ENCODE data around the gene MAP2K3.
"Not testable (repeated sequence)": the region's sequence is repeated elsewhere in the genome, so short reads cannot be mapped to it uniquely, and the experiment has no call there.

Gene MAP2K3

DNA sequence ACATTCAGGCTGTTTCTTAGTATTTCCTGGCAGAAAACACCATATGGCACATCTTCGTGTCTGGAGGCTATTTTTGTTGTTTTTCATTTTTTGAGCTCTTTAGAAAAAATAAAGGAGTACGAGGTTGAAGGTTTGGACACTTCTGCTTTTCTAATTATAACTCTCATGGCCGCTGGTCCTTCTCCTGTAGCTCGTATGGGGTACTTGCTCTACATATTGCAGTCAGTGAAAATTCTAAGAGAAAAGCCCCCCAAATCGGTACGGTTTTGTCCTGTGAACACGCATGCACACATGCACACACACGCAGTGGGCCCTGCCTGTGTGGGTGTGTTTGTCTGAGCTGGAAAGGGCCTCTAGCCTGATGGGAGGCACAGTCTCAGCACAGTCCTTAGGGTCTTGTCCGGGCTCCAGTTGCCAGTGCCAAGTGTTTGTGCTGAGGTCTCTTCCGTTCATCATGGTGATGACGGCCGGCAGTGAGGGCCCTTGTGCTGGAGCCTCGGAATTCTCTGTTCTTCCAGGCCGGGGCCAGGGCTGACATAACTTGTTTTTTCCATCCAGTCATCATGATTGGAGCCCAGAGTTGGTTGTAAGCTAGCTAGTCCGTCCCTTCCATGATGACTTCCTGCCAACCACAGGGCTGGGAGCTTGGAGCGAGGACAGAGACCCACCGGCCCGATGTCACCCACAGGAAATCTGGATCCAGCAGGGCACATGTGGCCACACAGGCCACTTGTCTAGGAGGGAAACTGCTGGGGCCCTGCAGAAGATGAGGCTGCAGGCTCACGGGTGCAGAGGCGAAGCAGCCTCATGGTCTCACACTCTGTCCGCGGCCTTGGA lies 26.5 kb downstream of the MAP2K3 start:
- not testable (repeated sequence) for DNase-seq

DNA sequence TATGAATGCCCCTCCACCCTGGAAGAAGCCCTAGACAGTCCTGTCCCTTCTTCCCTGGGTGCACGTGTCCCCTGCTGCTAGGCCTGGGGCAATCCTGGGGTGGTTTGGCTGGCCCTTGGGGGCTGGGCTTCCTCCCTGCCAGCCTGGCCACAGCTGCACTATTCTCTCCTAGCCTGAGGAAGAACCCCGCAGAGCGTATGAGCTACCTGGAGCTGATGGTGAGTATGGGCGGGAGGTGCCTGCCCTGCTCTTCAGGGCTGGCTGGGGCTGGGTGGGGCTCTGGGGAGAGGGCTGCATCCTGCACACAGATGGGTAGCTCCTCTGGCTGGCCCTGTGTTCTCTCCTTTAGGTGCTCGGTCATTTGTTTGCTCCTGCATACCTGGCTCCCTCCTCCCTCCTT lies 28.8 kb downstream of the MAP2K3 start:
- DNase-seq = no peak

DNA sequence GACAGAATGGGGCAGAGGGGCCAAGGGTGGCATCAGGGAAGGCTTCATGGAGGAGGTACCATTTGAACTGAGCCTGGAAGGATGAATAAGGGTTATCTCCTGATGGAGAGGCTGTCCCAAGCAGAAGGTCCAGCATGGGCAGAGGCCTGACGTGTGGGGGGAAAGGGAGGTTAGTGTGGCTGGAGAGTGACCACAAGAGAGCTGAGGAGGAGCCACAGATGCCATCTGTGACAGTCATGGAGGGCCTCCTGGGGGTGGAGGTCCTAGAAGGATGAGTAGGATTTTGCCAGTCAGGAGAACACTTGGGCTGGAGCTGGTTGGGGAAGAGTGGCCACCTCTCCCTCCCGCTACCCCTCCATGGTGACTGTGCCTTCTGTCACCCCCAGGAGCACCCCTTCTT lies 29.2 kb downstream of the MAP2K3 start:
- not testable (repeated sequence) for DNase-seq

DNA sequence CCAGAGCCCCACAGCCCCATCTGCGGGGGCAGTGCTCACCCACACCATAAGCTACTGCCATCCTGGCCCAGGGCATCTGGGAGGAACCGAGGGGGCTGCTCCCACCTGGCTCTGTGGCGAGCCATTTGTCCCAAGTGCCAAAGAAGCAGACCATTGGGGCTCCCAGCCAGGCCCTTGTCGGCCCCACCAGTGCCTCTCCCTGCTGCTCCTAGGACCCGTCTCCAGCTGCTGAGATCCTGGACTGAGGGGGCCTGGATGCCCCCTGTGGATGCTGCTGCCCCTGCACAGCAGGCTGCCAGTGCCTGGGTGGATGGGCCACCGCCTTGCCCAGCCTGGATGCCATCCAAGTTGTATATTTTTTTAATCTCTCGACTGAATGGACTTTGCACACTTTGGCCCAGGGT lies 29.8 kb downstream of the MAP2K3 start:
- not testable (repeated sequence) for DNase-seq

DNA sequence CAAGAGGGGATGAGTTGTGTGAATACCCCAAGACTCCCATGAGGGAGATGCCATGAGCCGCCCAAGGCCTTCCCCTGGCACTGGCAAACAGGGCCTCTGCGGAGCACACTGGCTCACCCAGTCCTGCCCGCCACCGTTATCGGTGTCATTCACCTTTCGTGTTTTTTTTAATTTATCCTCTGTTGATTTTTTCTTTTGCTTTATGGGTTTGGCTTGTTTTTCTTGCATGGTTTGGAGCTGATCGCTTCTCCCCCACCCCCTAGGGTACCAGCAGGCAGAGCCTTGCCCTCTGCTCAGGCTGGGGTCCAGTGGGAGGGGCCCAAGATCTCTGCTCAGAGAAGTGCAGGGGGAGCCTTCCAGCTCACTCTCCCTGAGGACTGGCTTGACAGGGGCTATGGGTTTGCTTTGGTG lies 30.2 kb downstream of the MAP2K3 start:
- not testable (repeated sequence) for DNase-seq

DNA sequence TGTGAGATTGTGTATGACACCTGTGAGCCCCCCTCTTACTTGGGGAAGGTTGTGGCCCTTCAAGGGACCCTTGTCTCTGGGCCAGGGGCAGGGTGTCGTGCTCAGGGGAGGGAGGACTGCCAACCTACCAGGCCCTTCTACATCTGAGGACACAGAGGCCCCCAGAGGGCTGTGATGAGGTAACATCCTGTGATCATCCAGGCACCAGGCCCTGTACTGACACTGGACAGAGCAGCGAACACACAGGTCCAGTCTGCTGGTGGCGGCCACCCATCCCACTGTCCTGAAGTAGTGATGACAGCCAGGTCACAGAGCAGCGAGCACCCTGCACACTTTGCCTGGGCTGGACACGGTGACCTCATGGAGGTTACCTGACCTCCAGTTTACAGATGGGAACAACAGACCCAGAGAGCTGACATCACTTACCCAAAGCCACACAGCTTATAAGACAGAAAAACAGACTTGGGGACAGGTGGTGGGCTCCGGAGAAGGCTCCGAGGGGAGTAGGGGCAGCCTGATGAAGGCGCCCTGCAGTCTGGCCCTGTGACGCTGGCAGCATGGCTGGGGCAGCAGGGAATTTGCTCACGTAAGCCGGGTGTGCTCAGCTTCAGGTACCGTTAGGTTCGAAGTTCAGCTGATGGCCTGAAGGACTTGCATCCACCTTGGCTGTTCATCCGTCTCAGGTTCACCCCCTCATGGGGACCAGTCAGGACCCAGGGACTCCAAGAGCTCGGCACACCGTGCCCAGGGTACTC lies 30.9 kb downstream of the MAP2K3 start:
- not testable (repeated sequence) for DNase-seq

DNA sequence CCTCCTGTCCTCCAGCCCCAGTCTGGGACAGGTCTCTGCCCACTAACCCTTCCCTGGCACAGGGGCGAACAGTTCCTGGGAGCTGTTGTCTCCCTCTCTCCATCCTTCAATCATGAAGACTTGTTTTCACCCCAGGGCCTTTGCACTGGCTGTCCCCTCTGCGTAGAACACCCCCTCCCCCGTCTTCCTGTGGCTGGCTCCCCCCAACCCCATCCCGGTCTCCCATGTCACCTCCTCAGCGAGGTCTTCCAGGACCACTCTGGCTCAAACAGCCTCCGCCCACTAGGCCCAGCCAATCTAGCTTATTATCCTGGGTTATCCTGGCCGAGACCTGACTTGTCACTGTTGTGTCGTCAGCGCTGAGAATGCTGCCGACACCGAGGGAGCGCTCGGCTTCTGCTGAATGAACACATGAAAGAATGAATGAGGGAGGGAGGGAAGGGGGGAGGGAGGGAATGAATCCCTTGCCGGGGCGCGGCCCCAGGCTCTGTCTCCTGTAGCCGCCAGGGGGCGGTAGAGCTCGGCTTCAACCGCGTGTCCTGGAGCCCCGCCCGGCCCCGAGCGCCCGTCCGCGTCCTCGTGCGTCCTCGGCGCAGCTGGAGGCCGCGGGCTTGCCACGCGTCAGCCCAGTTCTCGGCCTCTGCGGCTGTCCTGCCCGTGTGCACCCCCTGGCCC lies 31.8 kb downstream of the MAP2K3 start:
- not testable (repeated sequence) for DNase-seq

DNA sequence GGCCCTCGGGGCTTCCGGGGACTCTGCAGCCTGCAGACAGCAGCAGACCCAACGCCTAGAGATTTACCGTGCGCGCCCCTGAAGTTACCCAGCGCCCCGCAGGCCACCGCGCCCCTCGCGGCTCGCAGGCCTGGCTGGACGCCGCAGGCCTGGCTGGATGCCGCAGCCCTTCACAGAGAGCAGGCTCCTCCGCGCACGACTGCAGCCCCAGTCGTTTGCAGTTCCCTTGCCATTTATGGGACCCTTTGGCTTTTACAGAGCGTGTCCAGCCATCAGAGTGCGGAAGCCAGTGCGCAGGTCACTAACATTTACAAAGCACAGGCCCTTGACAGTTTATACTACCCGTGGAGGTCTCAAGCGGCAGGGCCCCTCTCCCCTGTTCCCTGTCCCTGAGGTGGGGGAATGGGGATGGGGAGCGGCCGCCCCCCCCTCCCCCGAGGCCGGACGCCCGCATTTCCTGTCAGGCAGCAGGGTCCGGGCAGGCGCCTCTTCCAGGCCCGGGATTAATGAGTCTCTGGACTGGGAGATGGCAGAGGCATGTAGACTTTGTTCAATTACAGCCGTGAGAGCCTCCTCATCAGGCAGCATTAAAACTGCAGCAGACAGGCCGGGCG lies 32.5 kb downstream of the MAP2K3 start:
- not testable (repeated sequence) for DNase-seq

DNA sequence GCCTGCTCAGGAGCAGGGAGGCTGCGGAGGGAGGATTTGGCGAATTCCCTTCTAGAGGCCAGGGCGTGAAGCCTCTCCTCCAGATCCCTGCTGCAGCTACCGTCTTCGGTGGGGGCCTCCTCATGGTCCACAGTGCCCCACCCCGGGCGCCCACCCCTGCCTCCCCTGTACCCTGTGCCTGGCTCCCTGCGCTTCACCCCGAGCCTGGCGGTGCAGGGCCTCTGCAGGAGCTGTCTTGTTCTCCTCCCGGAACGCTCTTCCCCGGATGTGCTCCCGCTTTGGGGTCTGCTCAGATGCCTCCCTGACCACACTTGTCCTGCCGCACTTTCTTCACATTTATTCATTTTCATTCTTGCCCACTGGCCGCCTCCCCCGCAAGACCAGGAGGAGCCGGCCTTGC lies 33.3 kb downstream of the MAP2K3 start:
- not testable (repeated sequence) for DNase-seq

DNA sequence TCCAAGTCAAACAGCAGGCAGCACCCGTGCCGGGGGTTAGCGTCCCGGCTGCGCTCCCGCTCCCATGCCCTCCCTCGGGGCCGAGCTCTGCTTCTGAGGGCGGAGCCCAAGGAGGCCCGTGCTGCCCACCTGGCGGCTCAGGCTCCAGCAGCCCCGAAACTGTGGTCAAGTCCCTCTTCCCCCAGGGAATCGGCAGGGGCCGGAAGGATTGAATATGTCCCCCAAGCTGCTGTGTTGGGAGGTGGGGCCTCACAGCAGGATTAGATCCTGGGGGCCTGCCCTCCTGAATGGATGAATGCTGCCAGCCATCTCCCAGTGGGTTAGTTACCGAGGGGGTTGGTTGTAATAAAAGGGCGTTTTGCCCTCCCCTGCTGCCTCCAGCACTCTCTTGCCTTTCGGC lies 33.9 kb downstream of the MAP2K3 start:
- no peak for DNase-seq

DNA sequence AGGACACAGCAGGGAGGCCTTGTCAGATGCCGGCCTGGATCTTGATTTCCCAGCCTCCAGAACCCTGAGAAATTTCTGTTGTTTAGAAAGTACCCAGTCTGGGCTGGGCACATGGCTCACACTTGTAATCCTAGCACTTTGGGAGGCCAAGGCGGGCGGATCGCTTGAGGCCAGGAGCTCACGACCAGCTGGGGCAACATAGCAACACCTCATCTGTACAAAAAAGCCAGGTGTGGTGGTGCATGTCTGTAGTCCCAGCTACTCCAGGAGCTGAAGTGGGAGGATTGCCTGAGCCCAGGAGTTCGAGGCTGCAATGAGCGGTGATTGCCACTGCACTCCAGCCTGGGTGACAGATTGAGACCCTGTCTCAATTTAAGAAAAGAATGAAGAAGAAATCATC lies 34.3 kb downstream of the MAP2K3 start:
- not testable (repeated sequence) for DNase-seq

DNA sequence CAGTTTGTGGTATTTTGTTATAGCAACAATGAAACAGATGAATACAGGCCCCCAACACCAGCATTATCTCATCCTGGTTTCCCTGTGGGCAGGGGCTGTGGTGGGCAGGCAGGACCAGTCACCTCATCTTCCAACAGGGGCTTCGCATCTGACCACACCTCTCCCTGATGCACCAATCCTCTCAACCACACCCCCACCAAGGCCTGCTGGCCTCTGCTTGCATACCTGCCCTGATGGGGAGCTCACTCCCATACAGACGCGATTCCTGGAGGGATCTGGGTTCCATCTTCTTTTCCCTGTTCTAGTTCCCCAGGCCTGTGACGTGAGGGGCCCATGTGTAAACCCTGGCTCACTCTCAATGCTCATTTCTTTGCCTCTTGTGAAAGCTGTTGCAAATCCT lies 34.7 kb downstream of the MAP2K3 start:
- not testable (repeated sequence) for DNase-seq

DNA sequence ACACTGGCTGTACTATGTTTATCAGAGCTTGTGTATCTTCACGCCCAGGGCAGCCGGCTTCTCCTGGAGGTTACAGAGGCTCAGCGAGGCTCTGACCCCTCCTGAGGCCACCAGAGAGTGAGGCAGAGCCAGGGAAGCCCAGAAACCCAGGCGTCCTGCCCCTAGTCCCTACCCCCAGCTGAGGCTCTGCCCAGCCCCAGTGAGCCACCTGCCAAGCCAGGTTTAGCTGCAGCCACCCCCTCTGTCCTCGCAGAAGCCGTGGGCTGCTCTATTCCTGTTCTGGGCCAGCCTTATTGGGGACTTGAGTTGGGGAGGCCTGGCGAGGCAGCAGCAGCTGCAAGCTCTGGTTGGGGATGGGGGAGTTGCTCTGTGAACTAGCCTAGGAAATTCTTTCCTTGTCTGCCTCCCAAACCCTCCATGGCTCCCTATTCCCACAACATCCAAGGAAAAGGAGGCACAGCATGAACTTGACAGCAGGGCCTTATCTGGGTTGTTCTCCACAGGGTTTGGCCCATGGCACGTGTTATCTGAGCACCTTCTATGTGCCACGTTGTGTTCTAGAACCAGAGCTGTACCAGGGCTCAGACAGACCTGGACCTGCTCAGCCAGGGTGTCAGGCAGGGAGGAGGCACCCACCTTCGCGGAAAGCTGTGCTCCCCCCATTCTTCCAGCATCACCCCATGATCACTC lies 35.3 kb downstream of the MAP2K3 start:
- not testable (repeated sequence) for DNase-seq

DNA sequence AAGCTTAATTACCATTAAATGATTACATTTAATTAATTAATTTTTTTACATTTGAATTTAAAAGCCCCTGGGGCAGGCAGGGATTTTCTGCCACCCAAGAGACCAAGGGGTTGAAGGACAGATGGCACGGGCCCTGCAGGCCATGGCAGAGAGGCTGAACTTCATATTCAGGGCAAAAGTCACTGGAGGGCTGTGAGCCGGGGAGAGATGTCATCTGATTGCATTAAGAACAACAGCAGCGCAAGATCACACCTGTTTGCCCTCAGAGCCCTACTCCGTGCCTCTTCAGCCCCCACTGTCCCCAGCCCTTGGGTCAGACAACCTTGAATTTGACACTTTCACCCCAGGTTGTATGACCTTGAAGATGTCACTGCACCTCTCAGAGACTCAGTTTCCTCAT lies 35.9 kb downstream of the MAP2K3 start:
- DNase-seq = not testable (repeated sequence)

DNA sequence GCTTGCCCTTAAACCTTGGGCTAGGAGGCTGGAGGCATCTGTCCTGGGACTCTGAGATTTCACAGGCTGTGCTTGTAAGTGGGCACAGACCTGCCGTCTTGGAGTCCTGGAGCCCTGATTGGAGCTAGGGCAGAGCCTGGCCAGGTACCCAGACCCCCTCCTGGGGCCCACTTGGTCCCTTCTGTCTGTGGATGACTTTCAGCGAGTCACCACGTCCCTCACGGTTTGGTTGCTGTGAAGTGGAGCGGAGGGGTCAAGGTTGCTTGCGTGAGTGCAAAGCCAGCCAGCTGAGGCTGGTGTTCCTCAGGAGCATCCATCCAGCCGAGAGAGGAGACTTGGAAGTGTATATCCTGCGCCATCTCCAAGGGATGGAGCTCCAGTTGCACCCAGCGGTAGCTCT lies 36.5 kb downstream of the MAP2K3 start:
- DNase-seq = not testable (repeated sequence)

DNA sequence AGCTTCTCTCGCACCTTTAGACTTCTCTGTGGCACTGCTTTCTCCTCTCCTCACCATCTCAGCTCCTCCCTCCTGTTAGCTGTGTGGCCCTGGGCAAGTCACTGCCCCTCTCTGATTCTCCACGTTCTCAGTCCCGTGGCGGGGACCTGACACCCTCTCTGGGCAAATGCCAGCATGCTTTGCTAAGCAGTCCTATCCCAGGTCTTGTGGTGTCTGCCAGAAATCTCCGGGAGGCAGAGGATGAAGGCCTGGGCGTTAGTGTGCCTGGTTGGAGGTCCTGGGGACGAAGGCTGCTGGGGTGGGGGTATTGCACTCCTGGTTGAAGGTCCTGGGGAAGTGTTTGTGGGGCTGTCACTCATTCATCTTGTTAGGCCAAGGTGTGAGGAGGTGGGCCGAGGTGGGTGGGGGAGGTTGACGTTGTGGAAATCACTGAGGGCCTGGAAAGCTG lies 37.3 kb downstream of the MAP2K3 start:
- not testable (repeated sequence) for DNase-seq

DNA sequence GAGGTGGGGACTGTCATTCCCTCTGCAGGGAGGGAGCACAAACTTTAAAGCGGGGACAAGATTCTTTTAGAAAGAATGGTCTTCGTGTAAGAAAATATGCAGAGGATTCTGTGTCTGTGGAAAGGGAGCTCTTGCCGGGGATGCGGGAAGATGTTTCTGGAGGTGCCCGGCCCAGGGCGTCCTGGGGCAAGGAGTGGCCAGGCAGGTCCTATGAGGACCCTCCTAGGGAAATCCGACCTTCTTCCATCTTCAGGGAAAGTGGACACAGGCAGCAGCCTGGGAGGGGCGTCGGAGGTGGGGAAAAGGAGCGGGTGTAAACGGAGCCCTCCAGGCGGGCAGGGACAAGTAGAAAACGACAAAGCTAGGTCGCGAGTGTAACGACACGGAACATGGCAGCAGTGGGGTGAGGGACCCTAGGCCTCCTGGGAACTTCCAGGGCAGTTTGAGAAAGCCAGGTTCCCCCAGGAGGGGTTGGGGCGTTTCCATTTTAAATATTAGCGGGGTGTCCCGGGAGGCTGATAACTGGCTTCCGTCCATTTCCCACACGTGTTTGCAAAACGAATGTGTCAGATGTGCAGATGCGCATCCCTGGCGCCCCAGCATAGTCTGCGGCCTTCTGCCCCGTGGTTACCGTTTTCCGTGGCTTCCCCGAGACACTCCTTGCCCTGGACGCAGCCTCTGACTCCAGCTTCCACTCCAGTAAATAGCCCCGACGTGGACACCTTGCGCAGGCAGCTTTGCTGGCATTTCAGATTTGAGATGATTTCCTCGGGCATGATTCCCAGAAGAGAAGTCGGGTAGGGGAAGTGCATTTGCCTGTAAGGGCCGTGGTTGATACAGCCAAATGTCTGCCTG lies 39.0 kb downstream of the MAP2K3 start:
- DNase-seq = not testable (repeated sequence)

DNA sequence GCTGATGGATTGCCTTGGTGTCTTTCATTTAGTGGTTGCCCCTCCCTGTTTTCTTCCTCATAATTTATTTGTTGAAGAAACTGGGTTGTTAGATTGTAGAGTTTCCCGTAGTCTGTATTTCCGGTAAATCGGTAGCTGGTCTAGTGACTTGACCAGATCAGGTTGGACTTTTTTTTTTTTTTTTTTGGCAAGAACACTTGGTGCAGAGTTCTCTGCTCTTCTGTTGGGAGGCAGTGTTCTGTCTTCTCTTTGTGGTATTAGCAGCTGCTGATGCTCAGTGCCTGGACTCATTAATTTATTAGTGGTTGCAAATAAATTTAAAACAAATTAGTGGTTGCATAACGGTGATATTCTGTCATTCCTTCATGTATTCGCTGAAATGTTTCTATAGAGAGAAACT lies 40.2 kb downstream of the MAP2K3 start:
- not testable (repeated sequence) for DNase-seq

DNA sequence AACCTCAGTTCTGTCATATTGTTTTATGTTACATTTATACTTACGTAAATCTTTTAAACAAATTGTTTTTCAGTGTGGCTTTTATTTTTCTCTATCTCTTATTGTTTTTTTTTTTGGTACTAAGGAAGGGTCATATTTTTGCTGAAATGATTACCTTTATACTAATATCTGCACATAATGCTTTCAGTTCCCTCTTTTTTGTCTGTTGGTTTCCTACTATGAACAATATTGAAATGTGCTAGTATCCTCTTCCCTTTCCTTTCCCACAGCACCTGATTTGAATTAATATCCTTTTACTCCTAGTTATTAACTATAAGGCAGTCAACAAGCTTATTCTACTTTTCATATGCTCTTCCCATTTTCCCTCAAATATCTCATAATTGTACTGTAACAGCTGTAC lies 43.4 kb downstream of the MAP2K3 start:
- not testable (repeated sequence) for DNase-seq

DNA sequence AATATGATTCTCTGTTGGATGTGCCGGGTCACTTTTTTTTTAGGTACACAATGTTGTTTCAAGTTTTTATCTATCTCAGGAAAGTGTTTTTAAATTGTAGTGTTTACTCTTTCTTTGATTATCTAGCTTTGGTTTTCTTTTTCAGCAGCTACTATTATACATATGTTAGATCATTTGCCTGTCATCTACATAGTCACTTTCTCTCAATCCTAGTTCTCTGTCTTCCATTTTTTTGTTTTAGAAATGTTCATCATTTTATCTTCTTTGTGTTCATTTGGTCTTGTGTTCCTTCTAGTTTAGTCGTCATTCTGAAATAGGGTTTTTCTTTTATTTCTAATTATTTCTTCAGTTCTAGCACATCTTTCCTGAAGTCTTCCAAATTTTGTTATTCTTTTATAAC lies 44.3 kb downstream of the MAP2K3 start:
- DNase-seq = not testable (repeated sequence)

All from effector CD4-positive, alpha-beta T cell (primary cell).